Sciatic nerve (tissue), 2 donors: Measurements from ENCODE around the gene TUT4. TPM values are rescaled to one million over a fixed set of nuclear protein-coding genes. Genes with fewer than 3 reads are reported as not detected.

ENCODE experiments used
- ATAC-seq: fragments of 200-7000 bp; cut with Tn5 transposase; one replicate; pipeline ENCODE4 v1.9.1; 2020; ENCODE audit warnings: mild to moderate bottlenecking, moderate library complexity
- DNase-seq: peaks from one replicate; pipeline ENCODE4 v3.0.0-alpha.2; 2020; ENCODE audit warnings: low spot score
- intact Hi-C: fragments of 100-400 bp; cut with DNase I; formaldehyde crosslinking; loops from one replicate; pipeline ENCODE4 v1.14.2; 2022
- total RNA-seq: library from RNA; stranded (reverse); fragmentation: NEBNext Ultra II Directional; extraction: Animal tissue kit (Norgen Biotek cat#: 25700); gene quantifications from one replicate; pipeline ENCODE4 v1.2.1, GENCODE V29; 2021
- donor health status: DM: no; HTN: no; CAD: no.
- donor health status: DM: no; HTN: no; CAD: no.

TUT4 gene
- total RNA-seq, 1 donor from 2014 or later, result 87.3 TPM

DNA sequence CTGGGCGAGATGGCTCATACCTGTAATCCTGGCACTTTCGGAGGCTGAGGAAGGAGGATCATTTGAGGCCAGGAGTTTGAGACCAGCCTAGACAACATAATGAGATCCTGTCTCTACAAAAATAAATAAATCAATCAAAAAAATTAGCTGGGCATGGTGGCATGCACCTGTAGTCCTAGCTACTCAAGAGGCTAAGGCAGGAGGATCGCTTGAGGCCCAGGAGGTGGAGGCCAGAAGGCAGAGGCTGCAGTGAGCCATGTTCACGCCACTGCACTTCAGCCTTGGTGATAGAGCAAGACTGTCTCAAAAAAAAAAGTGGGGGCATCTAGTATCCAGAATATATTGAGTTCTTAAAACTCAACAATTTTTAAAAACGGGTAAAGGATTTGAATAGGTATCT is 6.0 kb downstream of the TUT4 start:
- no peak for ATAC-seq
- intact Hi-C loops, result no loop called here

DNA sequence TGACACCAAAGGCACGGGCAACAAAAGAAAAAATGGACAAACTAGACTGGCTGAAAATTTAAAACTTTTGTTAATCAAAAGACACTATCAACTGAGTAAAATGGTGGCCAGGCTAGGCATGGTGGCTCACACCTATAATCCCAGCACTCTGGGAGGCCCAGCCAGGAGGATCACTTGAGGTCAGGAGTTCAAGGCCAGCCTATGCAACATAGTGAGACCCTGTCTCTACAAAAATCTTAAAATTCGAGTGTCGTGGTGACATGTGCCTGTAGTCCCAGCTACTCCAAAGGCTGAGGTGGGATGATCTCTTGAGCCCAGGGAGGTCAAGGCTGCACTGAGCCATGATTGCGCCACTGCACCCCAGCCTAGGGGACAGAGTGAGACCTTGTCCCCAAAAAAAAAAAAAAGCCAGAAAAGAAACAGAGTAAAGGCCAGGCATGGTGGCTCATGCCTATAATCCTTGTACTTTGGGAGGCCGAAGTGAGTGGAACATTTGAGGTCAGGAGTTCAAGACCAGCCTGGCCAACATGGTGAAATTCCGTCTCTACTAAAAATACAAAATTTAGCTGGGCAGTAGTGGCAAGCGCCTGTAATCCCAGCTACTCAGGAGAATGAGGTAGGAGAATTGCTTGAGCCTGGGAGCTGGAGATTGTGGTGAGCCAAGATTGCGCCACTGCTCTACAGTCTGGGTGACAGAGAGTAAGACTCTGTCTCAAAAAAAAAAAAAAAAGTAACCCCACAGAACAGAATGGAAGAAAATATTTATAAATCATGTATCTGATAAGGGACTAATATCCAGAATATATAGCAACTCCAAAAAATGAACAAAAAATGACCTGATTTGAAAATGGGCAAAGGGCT is 8.0 kb downstream of the TUT4 start:
- ATAC-seq (no peak), DNase-seq (no peak)
- intact Hi-C loops, result no loop called here

More for the DNA sequence above, 6.0 kb downstream of the TUT4 start:
- DNase-seq, result no peak

DNA sequence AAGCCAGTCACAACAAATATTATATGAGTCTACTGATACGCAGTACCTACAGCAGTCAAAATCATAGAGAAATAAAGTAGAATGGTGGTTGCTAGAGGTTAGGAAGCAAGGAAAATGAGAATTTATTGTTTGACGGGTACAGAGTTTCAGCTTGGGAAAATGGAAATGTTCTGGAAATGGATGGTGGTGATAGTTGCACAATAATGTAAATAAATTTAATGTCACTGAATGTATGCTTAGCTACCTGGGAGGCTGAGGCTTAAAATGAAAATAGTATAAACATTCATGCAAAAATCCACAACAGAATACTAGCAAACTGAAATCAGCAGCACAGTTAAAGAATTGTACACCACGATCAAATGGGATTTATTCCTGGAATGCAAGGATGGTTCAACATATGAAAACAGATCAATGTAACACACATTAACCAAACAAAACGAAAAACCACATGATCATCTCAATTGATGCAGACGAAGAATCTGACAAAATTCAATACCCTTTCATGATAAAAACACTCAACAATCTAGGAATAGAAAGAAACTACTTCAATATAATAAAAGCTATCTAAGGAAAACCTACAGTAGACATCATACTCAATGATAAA is 10.7 kb downstream of the TUT4 start:
- intact Hi-C loops, result no loop called here
- ATAC-seq (no peak), DNase-seq (no peak)

DNA sequence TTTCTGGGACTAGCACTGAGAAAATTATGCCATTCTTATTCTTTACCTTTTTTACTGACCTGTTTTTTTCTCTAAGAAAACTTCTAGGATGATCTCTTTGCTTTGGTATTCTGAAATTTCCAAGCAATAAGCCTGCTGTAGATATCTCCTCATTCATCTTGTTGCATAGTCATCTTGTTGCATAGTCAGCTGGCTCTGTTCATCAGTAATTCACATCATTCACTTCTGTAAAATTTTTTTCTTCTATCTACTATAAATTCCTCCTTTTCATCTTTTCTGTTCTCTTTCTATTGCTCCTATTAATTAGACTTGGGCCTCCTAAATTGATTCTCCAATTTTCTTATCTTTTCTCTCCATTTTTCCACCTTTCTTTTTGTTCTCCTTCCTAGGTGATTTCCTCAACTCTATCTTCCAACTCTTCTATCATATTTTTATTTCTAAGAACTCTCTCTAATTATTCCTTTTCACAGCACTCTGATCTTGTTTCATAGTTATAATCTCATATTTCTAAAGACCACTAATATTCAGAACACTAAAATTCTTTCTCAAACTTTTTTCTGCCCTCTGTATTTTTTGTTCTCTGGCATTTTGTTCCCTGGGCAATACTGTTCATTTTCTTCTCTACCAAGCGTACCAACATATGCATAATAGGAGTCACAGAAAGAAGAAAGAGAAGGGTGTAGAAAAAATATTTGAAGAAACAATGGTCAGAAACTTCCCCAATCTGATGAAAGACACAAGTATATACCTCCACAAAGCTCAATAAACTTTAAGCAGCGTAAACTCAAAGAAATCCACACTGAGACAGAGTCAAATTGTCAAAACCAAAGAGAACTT is 17.7 kb downstream of the TUT4 start:
- ATAC-seq (no peak), DNase-seq (no peak)
- intact Hi-C loops, result no loop called here

DNA sequence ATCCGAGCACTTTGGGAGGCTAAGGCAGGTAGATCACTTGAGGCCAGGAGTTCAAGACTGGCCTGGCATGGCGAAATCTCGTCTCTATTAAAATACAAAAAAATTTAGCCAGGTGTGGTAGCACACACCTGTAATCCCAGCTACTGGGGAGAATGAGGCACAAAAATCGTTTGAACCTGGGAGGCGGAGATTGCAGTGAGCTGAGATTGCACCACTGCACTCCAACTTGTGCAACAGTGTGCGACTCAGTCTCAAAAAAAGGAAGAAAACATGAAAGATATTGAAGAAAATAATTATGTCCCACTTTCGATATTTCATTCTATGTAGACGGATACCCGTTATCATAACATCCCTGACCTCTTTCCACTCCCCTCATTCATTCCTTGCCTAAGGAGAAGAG is 19.2 kb downstream of the TUT4 start:
- intact Hi-C loops, result no loop called here
- DNase-seq (no peak), ATAC-seq (no peak)

DNA sequence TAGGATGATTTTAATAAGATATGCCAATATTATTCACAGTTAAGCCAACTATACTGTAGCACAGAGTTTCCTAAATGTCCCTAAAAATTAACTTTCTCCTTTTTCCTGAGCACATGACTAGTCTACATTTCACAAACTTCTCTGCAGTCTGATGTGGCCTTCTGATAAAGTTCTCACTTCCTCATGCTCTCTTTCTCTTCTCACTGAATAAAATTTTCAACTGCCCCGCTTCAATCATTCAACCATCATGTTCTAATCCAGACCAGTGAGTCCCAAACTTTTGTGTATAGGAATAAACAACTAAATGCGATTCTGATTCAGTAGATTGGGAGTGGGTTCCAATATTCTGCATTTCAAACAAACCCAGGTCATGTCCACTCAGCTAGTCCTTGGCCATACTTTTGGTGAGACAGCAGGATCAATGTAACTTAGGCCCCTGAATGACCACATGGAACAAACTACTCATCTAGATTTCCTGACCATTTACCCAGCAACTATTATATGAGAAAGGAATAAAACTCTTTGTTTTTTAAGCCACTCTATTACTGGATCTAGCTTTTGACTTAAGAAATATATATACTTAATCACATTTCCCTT is 20.1 kb downstream of the TUT4 start:
- ATAC-seq (no peak), DNase-seq (no peak)
- intact Hi-C loops, result no loop called here

DNA sequence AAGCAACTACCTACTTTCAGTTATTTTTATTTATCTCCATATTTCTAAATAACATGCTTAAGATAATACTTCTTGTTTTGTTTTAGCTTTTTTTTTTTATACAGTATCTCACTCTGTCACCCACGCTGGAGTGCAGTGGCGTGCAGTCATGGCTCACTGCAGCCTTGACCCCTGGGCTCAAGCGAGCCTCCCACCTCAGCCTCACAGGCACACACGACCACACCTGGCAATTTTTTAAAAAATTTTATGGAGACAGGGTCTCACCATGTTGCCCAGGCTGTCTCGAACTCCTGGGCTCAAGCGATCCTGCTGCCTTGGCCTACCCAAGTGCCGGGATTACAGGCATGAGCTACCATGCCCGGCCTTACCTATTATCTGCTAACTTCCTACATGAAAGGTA is 20.6 kb downstream of the TUT4 start:
- ATAC-seq (no peak), DNase-seq (no peak)
- intact Hi-C loops, result no loop called here

DNA sequence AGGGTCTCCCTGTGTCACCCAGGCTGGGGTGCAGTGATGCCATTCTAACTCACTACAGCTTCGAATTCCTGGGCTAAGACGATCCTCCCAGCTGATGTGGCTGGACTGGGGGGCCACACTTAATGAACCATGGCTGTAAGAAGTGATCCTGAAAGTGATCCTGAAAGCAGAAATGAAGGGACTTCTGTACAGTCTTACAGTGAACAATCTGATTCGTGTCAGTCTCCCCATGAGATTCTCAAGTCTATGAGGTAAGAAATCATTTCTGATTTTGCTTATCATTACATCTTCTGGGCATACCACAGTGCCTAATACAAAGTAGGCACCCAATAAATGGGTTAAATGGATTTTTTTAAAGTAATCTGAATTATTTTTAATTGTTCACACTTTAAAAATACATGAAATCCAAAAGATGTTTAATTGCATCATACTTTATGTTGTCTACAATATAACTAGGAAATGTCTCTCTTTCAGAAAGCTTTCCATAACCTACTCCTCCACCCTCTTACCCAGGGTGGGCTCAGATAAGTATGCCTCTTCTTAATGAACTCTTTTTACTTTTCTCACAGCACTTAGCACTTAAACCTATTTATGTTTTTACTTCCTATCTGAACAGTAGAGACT is 21.5 kb downstream of the TUT4 start:
- ATAC-seq, result no peak
- DNase-seq, result no peak
- intact Hi-C loops, result no loop called here

DNA sequence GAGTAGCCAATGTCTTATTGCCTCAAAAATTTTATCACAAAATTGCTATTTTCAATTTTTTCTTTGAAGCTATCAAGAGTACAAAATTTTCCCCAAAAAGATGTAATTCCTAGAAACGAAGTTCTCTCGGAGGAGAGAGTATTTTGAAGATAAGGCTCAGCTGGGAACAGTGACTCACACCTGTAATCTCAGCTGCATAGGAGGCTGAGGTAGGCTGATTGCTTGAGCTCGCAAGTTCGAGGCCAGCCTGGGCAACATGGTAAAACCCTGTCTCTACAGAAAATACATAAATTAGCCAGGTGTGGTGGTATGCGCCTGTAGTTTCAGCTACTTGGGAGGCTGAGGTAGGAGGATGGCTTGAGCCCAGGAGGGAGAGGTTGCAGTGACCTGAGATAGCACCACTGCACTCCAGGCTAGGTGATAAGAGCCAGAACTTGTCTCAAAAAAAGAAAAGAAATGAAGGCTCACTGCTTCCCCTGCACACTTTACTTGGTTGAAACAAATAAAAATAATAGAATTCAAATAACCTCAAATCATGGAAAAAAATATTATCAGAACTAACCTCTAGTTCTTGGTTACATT is 22.2 kb downstream of the TUT4 start:
- intact Hi-C loops, result no loop called here
- DNase-seq (no peak), ATAC-seq (no peak)

DNA sequence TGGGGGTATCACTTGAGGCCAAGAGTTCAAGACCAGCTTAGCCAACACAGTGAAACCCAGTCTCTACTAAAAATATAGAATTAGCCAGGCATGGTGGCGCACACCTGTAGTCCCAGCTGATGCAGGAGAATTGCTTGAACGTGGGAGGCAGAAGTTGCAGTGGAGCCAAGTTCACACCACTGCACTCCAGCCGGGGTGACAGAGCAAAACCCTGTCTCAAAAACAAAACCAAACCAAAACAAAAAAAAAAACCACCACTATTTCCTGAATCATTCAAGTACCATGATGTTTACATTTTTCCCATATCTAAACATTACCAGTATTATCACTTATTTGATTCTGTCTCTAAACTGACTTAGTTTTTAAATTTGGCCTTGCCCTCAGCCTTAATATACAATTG is 29.5 kb downstream of the TUT4 start:
- intact Hi-C loops, result no loop called here
- ATAC-seq, result no peak
- no peak for DNase-seq

DNA sequence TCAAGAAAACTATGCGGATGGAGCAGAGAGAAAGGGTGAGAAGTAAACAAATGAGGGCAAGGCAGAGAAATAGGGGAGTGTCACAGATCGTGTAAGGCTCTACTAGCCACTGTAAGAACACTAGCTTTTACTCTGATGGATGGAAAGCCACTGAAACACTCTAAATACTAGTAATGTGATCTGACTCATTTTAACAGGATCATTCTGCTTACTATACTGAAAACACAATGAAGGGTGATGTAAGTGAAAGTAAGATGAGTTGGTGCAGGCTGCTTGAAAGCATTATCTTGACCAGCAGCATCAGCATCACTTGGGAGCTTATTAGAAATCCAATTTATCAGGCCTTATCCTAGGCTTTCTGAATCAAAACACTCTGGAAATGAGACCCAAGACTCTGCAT is 32.7 kb downstream of the TUT4 start:
- DNase-seq (no peak), ATAC-seq (no peak)
- intact Hi-C loops, result no loop called here

DNA sequence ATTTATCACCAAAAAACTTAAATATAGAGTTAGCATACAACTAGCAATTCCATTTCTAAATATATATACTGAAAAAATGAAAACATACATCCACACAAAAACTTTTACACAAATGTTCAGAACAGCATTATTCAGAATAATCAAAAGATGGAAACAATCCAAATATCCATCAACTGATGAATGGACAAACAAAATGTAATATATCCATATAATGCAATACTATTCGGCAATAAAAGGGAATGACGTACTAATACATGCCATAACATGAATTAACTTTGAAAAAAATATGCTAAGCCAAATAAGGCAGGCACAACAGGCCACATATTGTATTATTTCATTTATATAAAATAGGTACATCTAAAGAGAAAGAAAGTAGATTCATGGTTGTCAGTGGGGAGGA is 33.9 kb downstream of the TUT4 start:
- DNase-seq (no peak), ATAC-seq (no peak)
- intact Hi-C loops, result no loop called here

DNA sequence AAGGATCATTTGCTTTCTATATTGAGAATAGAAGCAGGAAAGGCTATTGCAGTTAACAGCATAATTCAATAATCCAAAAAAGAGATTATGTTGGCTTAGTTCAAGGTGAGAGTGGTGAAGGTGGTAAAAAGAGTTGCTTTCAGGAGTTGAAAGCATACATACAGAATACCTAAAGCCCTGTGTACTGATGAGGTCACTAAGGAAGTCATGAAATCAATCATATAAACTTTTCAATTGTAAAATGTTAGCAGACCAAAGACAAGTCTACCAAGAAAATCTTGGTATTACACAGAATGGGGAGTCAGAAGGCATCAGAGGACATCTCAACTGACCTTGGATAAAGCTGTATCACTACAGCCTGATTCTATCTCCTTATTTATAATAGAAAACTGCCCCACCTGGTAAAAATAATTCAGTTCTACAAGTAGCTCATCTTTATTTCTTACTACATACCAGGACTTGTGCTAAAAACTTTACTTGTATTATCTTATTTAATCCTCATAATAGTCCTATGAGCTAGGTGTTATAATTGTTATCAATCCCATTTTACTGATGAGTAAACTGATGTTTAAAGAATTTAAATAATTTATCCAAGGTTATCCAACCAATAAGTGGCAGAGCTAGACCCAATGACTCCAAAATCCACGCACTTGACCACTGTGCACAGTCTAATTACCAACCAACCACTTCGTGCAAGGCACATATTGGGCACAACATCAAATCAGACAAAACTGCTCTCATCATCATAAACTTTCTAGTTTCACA is 40.9 kb downstream of the TUT4 start:
- ATAC-seq (no peak), DNase-seq (no peak)

DNA sequence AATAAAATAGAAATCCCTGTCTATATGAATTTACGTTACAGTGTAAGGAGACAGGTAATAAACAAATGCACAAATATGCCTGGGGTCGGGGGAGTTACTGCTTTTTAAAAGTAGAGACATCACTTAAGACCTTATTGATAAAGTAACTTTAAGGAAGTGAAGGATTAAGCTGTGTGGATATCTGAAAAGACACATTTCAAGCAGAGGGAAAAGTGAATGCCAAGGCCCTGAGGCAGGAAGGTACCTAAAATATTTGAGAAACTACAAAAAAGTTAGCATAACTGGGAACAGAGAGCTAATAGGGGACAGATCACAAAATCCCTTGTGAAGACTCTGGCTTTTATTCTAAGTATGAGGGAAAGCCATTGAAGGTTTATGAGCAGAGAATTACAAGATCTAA is 41.5 kb downstream of the TUT4 start:
- DNase-seq, result no peak
- ATAC-seq, result no peak
- intact Hi-C loops, result no loop called here

More for the DNA sequence above, 40.9 kb downstream of the TUT4 start:
- intact Hi-C loops, result no loop called here

DNA sequence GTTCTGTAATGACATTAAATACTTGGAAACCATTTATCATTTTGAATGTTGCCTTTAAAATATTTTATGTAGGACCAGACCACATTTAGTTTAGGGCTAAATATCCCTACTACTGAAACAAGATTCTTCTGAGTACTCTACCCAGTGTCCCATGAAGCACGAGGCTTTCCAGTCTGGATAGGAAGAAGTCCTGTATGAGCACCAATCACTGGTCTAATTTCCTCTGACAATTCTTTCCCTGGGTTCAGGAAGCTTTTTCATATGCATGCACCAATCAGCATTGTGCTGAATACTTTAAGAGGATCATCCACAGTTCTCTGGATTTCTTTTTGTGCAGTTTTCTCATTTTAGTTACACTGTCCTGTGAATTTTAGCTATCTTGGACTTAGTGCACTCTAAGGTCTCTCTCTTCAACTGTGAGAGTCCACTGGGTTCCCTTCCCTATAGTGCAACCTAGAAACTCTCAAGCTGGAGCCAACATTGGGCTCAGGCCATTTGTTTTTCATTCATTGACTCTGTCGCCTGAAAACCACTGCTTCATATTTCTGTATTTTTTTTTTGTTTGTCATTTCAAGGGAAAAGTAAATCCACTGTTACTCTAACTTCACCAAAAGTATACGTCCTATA is 45.9 kb downstream of the TUT4 start:
- ATAC-seq, result no peak
- DNase-seq, result no peak
- intact Hi-C loops, result no loop called here

DNA sequence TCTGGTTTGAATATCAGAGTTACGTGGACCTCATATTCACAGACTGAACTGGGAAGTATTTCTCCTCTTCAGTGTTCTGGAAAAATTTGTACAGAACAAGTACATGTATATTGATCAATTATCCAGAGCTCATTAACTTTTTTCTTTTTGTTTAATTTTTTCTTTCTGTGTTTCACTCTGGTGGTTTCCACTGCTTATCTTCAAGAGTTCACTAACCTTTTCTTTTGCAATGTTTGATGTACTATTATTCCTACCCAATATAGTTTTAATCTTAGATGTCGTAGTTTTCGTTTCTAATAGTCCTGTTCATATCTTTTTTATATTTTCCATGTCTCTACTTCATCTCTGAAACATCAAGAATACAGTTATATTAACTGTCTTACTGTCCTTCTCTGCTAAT is 46.5 kb downstream of the TUT4 start:
- intact Hi-C loops, result no loop called here
- no peak for DNase-seq
- no peak for ATAC-seq

DNA sequence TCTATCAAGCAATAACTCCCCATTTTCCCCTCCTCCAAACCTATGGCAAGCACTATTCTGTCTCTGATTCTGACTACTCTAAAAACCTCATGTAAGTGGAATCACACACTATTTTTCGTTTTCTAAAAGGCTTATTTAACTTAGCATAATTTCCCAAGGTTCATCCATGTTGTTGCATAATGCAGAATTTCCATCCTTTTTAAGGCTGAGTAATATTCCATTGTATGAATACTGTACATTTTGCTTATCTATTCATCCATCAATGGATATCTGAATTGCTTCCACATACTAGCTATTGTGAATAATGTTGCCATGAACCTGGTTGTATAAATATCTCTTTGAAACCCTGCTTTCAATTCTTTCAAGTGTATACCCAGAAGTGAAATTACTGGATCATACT is 48.2 kb downstream of the TUT4 start:
- no peak for DNase-seq
- ATAC-seq, result no peak
- intact Hi-C loops, result no loop called here

DNA sequence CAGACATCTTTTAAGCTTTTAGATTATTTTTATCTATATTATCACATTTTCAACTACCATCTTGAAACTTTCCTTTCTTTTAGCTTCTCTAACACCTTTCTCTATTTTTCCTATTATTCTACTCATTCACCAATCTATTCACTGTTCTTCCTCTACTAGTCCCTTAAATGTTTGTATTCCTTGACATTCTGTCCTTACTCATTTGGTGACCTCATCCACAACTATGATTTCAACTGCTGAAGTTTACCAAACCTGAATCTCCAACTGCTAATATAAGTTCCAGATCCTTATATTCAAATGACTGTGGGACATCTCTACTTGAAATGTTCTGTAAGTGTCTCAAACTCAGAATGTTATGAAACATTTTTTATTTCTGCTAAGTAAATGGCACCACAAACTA is 49.2 kb downstream of the TUT4 start:
- DNase-seq, result no peak
- intact Hi-C loops, result no loop called here
- ATAC-seq, result no peak
